Adipocyte (in vitro differentiated cells): Measurements from ENCODE around the gene ZNF25.
"Not testable (repeated sequence)": the region's sequence is repeated elsewhere in the genome, so short reads cannot be mapped to it uniquely, and the experiment has no call there.

Experiments
- DNase-seq: peaks from one replicate; pipeline ENCODE4 v3.0.0-alpha.2; 2015; ENCODE audit warnings: low read depth
- H3K27me3 ChIP-seq: replicated peaks from 2 replicates; pipeline ENCODE4 v1.7.0; 2013; ENCODE audit warnings: mild to moderate bottlenecking, low read length, moderate library complexity; ENCODE audit not compliant: control insufficient read depth, insufficient read depth
- H3K36me3 ChIP-seq: 2 replicates; pipeline ENCODE4 v1.7.0; 2013; ENCODE audit warnings: low read length, mild to moderate bottlenecking, moderate library complexity; ENCODE audit not compliant: control insufficient read depth, insufficient read depth, severe bottlenecking
- H3K4me1 ChIP-seq: 2 replicates; pipeline ENCODE4 v1.7.0; 2013; ENCODE audit warnings: mild to moderate bottlenecking, low read length, moderate library complexity; ENCODE audit not compliant: control insufficient read depth, insufficient read depth
- H3K4me3 ChIP-seq: 2 replicates; pipeline ENCODE4 v1.7.0; 2013; ENCODE audit warnings: mild to moderate bottlenecking, low read length, moderate library complexity
- H3K9ac ChIP-seq: 2 replicates; pipeline ENCODE4 v1.7.0; 2013; ENCODE audit warnings: mild to moderate bottlenecking, low read length, moderate library complexity
- H3K9me3 ChIP-seq: 2 replicates; pipeline ENCODE4 v1.7.0; 2013; ENCODE audit warnings: mild to moderate bottlenecking, low read length, moderate library complexity; ENCODE audit not compliant: control insufficient read depth

The ZNF25 gene

DNA sequence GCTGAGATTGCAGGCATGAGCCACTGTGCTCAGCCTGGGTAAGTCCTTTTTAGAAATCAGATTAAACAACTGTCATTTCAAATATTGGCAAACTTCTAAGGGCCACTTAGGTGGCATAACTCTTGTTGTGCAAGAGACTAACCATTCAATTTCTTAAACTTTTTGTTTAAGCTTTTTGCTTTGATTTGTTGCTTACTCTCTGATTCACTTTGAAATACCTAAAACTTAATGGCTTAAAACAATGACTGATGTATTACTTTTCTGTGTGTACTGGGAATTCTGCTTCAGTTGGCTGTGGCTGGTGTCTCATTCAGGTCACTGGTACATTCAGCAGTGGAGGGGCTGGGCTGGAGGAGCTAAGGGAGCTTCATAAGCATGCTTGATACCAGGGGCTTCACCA is 28.9 kb downstream of the ZNF25 start:
- Histone ChIP-seq H3K27me3 (no peaks in the 10 kb centered on the region), H3K4me1 (no peaks in the 10 kb centered on the region), H3K9ac (no peak overlapping the region), H3K4me3 (no peak overlapping the region), H3K36me3 (peaks cover 33% of the 10 kb centered on the region), H3K9me3 (peaks cover 8% of the 10 kb centered on the region)
- DNase-seq: no peak

DNA sequence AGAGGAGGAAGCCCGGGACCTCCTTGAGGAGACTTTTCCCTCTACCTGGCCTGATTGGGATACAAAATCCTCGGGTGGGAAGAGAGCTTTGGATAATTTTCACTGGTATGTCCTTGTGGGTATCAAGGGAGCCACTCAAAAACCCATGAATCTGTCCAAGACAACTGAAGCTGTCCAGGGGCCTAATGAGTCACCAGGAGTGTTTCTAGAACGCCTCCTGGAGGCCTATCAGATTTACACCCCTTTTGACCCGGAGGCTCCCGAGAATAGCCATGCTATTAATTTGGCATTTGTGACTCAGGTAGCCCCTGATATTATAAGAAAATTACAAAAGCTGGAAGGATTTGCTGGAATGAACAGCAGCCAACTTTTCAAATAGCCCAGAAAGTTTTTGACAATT is 38.6 kb downstream of the ZNF25 start:
- H3K4me1 ChIP-seq: no peaks in the 10 kb centered on the region
- H3K9ac ChIP-seq: no peak overlapping the region
- H3K4me3 ChIP-seq: no peak overlapping the region
- no peaks in the 10 kb centered on the region for H3K9me3 ChIP-seq
- H3K27me3 ChIP-seq: no peaks in the 10 kb centered on the region
- DNase-seq: no peak
- H3K36me3 ChIP-seq: no peaks in the 10 kb centered on the region

DNA sequence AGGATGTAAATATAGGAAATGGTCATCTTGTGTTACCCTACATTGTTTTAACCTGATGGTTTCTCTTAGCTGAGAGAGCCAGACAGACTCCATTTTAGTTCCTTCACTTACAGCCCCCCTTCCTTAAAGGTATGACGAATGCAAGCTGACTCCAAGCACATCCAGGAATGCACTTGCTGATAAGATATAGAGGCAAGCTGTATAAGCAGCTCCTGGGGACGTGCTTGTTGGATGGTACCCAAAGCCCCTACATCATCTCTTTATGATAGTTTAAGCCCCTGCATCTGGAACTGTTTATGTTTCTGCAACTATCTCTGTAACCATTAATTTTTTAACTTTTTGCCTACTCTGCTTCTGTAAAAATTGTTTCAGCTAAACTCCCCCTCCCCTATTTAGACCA is 41.7 kb downstream of the ZNF25 start:
- Histone ChIP-seq H3K27me3 (no peaks in the 10 kb centered on the region), H3K9me3 (no peaks in the 10 kb centered on the region), H3K9ac (no peak overlapping the region), H3K36me3 (no peaks in the 10 kb centered on the region), H3K4me3 (no peak overlapping the region), H3K4me1 (no peaks in the 10 kb centered on the region)
- DNase-seq: no peak

DNA sequence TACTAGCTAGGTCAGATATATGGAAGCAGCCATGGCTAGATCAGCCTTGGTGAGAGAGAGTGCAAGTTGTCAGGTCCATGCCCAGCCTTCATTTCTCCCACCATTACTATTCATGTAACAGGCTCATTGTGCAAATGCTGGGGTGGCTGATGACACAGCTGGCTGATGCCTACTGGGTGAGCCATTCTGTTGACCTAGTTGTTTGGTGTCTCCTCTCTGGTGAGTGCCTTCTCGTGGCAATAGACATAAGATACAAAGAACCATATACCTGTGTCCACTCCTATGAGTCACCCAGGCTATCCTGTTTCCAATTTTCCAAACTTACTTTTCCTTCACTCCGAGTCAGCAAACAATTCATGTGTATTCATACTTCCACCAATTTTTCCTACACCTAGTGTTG is 46.0 kb downstream of the ZNF25 start:
- Histone ChIP-seq H3K4me1 (no peaks in the 10 kb centered on the region), H3K9me3 (no peaks in the 10 kb centered on the region), H3K4me3 (no peak overlapping the region), H3K9ac (no peak overlapping the region), H3K27me3 (no peaks in the 10 kb centered on the region), H3K36me3 (no peaks in the 10 kb centered on the region)
- DNase-seq: no peak

DNA sequence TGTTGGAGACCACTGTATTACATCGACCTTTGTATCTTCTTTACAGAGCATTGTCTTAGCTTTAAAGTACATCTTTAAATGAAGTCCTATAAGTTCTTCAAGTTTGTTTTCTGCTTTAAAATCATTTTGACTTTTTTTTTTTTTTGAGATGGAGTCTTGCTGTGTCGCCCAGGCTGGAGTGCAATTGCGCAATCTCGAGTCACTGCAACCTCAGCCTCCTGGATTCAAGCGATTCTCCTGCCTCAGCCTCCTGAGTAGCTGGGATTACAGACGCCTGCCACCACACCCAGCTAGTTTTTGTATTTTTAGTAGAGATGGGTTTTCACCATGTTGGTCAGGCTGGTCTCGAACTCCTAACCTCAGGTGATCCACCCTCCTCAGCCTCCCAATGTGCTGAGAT is 68.3 kb downstream of the ZNF25 start:
- DNase-seq, H3K4me3 ChIP-seq, H3K9me3 ChIP-seq, H3K4me1 ChIP-seq, H3K9ac ChIP-seq, H3K36me3 ChIP-seq, H3K27me3 ChIP-seq: not testable (repeated sequence)

DNA sequence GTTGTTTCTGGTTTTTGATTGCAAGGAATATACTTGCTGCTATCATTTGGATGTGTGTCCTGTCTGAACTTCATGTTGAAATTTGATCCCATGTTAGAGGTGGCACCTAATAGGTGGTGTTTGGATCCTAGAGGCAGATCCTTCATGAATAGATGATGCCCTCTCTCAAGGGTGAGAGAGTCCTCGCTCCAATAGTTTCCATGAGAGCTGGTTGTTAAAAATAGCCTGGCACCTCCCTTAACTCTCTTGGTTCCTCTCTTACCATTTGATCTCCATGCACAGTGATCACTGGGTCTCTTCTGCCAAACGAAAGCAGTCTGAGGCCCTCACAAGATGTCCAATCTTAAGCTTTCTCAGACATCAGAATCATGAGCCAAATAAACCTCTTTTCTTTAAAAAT is 70.1 kb downstream of the ZNF25 start:
- Histone ChIP-seq H3K36me3 (no peaks in the 10 kb centered on the region), H3K9me3 (no peaks in the 10 kb centered on the region), H3K27me3 (no peaks in the 10 kb centered on the region), H3K4me1 (no peaks in the 10 kb centered on the region), H3K9ac (no peak overlapping the region), H3K4me3 (no peak overlapping the region)
- no peak for DNase-seq
